ENCODE data around the gene TRIM13. TPM values are rescaled to one million over a fixed set of nuclear protein-coding genes. Genes with fewer than 3 reads are reported as not detected.

Gene TRIM13
- total RNA-seq, 1 donor from 2014 or later: 34.9 TPM

- Mint-ChIP-seq H3K9me3 (ENCODE audit: unreplicated experiment) (no peaks in the 10 kb centered on the region), H3K27me3 (ENCODE audit: unreplicated experiment) (peaks cover 5% of the 10 kb centered on the region), H3K27ac (ENCODE audit: unreplicated experiment) (peak overlapping the region; percentile 82), H3K4me1 (ENCODE audit: unreplicated experiment) (peaks cover 18% of the 10 kb centered on the region), H3K36me3 (ENCODE audit: low read depth, unreplicated experiment) (peaks cover 13% of the 10 kb centered on the region), H3K4me3 (ENCODE audit: unreplicated experiment) (peak overlapping the region; percentile 91)
- no peak for TF ChIP-seq CTCF (IDR thresholded peaks at IDR 0.05; ENCODE audit: unreplicated experiment)
- DNase-seq (ENCODE audit: low spot score): peak; percentile 90
These were observed 504 bp upstream of the TRIM13 start for GRCh38 chr13:49996161-49996915.

- Mint-ChIP-seq H3K36me3 (ENCODE audit: low read depth, unreplicated experiment) (peaks cover 13% of the 10 kb centered on the region), H3K27me3 (ENCODE audit: unreplicated experiment) (peaks cover 5% of the 10 kb centered on the region), H3K4me3 (ENCODE audit: unreplicated experiment) (peak overlapping the region; percentile 97), H3K27ac (ENCODE audit: unreplicated experiment) (peak overlapping the region; percentile 85), H3K4me1 (ENCODE audit: unreplicated experiment) (peaks cover 18% of the 10 kb centered on the region), H3K9me3 (ENCODE audit: unreplicated experiment) (no peaks in the 10 kb centered on the region)
- no peak for TF ChIP-seq CTCF (IDR thresholded peaks at IDR 0.05; ENCODE audit: unreplicated experiment)
- DNase-seq (ENCODE audit: low spot score): no peak
These were observed 1.1 kb downstream of the TRIM13 start for GRCh38 chr13:49997955-49998354.

- H3K4me1 Mint-ChIP-seq (ENCODE audit: unreplicated experiment): peaks cover 18% of the 10 kb centered on the region
These were observed 2.1 kb downstream of the TRIM13 start for GRCh38 chr13:49998714-49999624.

GRCh38 chr13:50001287-50001686 is 4.4 kb downstream of the TRIM13 start:
- TF ChIP-seq CTCF (IDR thresholded peaks at IDR 0.05; ENCODE audit: unreplicated experiment): no peak
- no peaks in the 10 kb centered on the region for H3K9me3 Mint-ChIP-seq (ENCODE audit: unreplicated experiment)
- H3K4me3 Mint-ChIP-seq (ENCODE audit: unreplicated experiment): no peak overlapping the region
- no peak for DNase-seq (ENCODE audit: low spot score)
- H3K27me3 Mint-ChIP-seq (ENCODE audit: unreplicated experiment): peaks cover 3% of the 10 kb centered on the region
- H3K36me3 Mint-ChIP-seq (ENCODE audit: low read depth, unreplicated experiment): peaks cover 11% of the 10 kb centered on the region
- H3K27ac Mint-ChIP-seq (ENCODE audit: unreplicated experiment): no peak overlapping the region
- peaks cover 14% of the 10 kb centered on the region for H3K4me1 Mint-ChIP-seq (ENCODE audit: unreplicated experiment)

More at GRCh38 chr13:49998714-49999624, 2.1 kb downstream of the TRIM13 start:
- H3K27ac Mint-ChIP-seq (ENCODE audit: unreplicated experiment): no peak overlapping the region
- H3K36me3 Mint-ChIP-seq (ENCODE audit: low read depth, unreplicated experiment): peaks cover 13% of the 10 kb centered on the region
- peaks cover 5% of the 10 kb centered on the region for H3K27me3 Mint-ChIP-seq (ENCODE audit: unreplicated experiment)
- no peak for DNase-seq (ENCODE audit: low spot score)
- peak overlapping the region; percentile 97 for H3K4me3 Mint-ChIP-seq (ENCODE audit: unreplicated experiment)
- H3K9me3 Mint-ChIP-seq (ENCODE audit: unreplicated experiment): no peaks in the 10 kb centered on the region
- TF ChIP-seq CTCF (IDR thresholded peaks at IDR 0.05; ENCODE audit: unreplicated experiment): no peak
